Measurements from ENCODE around the gene RAET1G. TPM values are rescaled to one million over a fixed set of nuclear protein-coding genes. Genes with fewer than 3 reads are reported as not detected.

The RAET1G gene
- total and polyA plus RNA-seq, 9 of the 15 experiments (the other 6 are each of a cell fraction or from before 2014, with no cell fraction given) = 0.11 TPM; not detected in 8

DNA sequence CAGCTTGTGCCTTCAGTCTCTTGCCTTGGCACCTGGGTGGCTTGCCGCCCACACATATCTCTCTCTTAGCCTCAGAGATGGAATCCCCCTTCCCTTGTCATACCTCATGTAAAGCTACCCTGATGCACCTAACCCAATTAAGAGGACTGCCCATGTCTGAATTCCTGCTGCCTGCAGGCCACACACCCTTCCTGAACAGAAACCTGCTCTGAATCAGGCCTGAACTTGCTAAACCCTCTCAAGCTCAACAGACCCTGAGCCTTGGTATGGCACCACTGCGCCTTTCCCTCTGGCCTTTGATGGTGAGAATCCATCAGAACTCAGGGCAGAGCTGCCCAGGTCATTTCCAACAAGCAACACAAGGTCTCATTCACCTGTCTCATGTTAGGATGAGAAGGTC is 5.2 kb downstream of the RAET1G start:
- FAIRE-seq = no peak
- in situ Hi-C loops (cut with MboI) = loop anchor here (25.0 kb wide), 1 partner anchor 880 kb away; no protein-coding TSS in a partner anchor
- TF ChIP-seq, protein P1, sequence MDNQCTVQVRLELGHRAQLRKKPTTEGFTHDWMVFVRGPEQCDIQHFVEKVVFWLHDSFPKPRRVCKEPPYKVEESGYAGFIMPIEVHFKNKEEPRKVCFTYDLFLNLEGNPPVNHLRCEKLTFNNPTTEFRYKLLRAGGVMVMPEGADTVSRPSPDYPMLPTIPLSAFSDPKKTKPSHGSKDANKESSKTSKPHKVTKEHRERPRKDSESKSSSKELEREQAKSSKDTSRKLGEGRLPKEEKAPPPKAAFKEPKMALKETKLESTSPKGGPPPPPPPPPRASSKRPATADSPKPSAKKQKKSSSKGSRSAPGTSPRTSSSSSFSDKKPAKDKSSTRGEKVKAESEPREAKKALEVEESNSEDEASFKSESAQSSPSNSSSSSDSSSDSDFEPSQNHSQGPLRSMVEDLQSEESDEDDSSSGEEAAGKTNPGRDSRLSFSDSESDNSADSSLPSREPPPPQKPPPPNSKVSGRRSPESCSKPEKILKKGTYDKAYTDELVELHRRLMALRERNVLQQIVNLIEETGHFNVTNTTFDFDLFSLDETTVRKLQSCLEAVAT (IDR thresholded peaks at IDR 0.05) = no peak
- TF ChIP-seq POLR2AphosphoS5 (IDR thresholded peaks at IDR 0.05; ENCODE audit: control insufficient read depth, insufficient read depth, low read depth, low read length) (no peak), ETV6 (IDR thresholded peaks at IDR 0.05; ENCODE audit: borderline replicate concordance in 1 of 2, low read depth in 2 of 2, low read length in 1 of 2) (no peak), ETV6 (CRISPR knock-in tag; IDR thresholded peaks at IDR 0.05; ENCODE audit: borderline replicate concordance) (no peak), MAFF (IDR thresholded peaks at IDR 0.05; ENCODE audit: low read length) (no peak), HCFC1 (IDR thresholded peaks at IDR 0.05; ENCODE audit: low read depth, low read length) (no peak), KLF13 (tag; IDR thresholded peaks at IDR 0.05; ENCODE audit: borderline replicate concordance, low read depth) (no peak), RBM25 (IDR thresholded peaks at IDR 0.05; ENCODE audit: low read depth, low read length, severe bottlenecking) (no peak), SRSF7 (optimal IDR thresholded peaks at IDR 0.05; ENCODE audit: low read depth, low read length) (no peak), POLR2AphosphoS2 (IDR thresholded peaks at IDR 0.05; ENCODE audit: low read length) (no peak), ZFP36 (IDR thresholded peaks at IDR 0.05; ENCODE audit: low read depth, low read length, partially characterized antibody) (no peak), KAT8 (IDR thresholded peaks at IDR 0.05; ENCODE audit: low read depth) (no peak), JUN (IDR thresholded peaks at IDR 0.05; ENCODE audit: borderline replicate concordance, low read depth, low read length) (no peak), JUN (CRISPR knock-in tag; IDR thresholded peaks at IDR 0.05; ENCODE audit: borderline replicate concordance) (no peak)
- TF ChIP-seq, protein P2, sequence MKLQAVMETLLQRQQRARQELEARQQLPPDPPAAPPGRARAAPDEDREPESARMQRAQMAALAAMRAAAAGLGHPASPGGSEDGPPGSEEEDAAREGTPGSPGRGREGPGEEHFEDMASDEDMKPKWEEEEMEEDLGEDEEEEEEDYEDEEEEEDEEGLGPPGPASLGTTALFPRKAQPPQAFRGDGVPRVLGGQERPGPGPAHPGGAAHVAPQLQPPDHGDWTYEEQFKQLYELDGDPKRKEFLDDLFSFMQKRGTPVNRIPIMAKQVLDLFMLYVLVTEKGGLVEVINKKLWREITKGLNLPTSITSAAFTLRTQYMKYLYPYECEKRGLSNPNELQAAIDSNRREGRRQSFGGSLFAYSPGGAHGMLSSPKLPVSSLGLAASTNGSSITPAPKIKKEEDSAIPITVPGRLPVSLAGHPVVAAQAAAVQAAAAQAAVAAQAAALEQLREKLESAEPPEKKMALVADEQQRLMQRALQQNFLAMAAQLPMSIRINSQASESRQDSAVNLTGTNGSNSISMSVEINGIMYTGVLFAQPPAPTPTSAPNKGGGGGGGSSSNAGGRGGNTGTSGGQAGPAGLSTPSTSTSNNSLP (IDR thresholded peaks at IDR 0.05; ENCODE audit: borderline replicate concordance, low read depth, low read length) = no peak
- TF ChIP-seq, protein P3, sequence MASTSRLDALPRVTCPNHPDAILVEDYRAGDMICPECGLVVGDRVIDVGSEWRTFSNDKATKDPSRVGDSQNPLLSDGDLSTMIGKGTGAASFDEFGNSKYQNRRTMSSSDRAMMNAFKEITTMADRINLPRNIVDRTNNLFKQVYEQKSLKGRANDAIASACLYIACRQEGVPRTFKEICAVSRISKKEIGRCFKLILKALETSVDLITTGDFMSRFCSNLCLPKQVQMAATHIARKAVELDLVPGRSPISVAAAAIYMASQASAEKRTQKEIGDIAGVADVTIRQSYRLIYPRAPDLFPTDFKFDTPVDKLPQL (IDR thresholded peaks at IDR 0.05; ENCODE audit: extremely low read depth, insufficient read length) = no peak
- TF ChIP-seq, protein P4, sequence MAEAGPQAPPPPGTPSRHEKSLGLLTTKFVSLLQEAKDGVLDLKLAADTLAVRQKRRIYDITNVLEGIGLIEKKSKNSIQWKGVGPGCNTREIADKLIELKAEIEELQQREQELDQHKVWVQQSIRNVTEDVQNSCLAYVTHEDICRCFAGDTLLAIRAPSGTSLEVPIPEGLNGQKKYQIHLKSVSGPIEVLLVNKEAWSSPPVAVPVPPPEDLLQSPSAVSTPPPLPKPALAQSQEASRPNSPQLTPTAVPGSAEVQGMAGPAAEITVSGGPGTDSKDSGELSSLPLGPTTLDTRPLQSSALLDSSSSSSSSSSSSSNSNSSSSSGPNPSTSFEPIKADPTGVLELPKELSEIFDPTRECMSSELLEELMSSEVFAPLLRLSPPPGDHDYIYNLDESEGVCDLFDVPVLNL (CRISPR knock-in tag; IDR thresholded peaks at IDR 0.05; ENCODE audit: low read depth) = no peak
- WGBS (ENCODE audit: insufficient coverage, low coverage, missing lambda C conversion rate) = 0% methylated on average over 2 of the region's 2 CpGs
- ChIA-PET POLR2A (no interaction called here), CTCF (ENCODE audit: low intra/inter-chr PET ratio) (interaction anchor here (1.2 to 1.3 kb wide), 3 partner anchors 77 to 194 kb away, joined by 3 to 7 read pairs (median 5); no protein-coding TSS in a partner anchor)
- Histone ChIP-seq H3K4me3 (no peak overlapping the region), H4K20me1 (replicated peaks; ENCODE audit: control insufficient read depth, insufficient read depth, low read length) (peaks cover 4% of the 10 kb centered on the region; the same call in 1 of the 2 replicates), H3K4me2 (ENCODE audit: insufficient read depth, low read length) (no peak overlapping the region), H3K9me3 (replicated peaks; ENCODE audit: control insufficient read depth, insufficient read depth, low read depth, low read length) (no peaks in the 10 kb centered on the region), H3K9me1 (ENCODE audit: control insufficient read depth, insufficient read depth, low read length) (no peaks in the 10 kb centered on the region), H3K27me3 (ENCODE audit: control insufficient read depth in 2 of 2, insufficient read depth in 2 of 2, low read length in 2 of 2) (peaks cover 14 to 65% of the 10 kb centered on the region in 2 experiments; a peak in 4 of 5 replicates), H3K36me3 (ENCODE audit: control insufficient read depth, insufficient read depth, low read length) (no peaks in the 10 kb centered on the region), H3K27ac (ENCODE audit: extremely low read depth, low read depth, low read length) (no peak overlapping the region), H2AFZ (ENCODE audit: low read depth, low read length) (no peak overlapping the region), H3K9ac (ENCODE audit: insufficient read depth in 1 of 2, low read depth in 2 of 2, low read length in 2 of 2) (no peak overlapping the region), H3K79me2 (ENCODE audit: control insufficient read depth, insufficient read depth, low read length) (no peaks in the 10 kb centered on the region), H3K4me1 (replicated peaks in 1 of 2; ENCODE audit: control insufficient read depth in 2 of 2, insufficient read depth in 2 of 2, low read length in 2 of 2) (peaks cover 0 to 6% of the 10 kb centered on the region in 2 experiments; a peak in 3 of 5 replicates)
- DNase-seq (ENCODE audit: extremely low read depth in 1 of 4, low spot score in 3 of 4) = no peak
- intact Hi-C loops (cut with micrococcal nuclease) = no loop called here
- no peak for ATAC-seq
- no TSS peak for BruUV-seq (replicated peaks)
